ENCODE measurements around the gene TRAPPC2. TPM values are rescaled to one million over a fixed set of nuclear protein-coding genes. Genes with fewer than 3 reads are reported as not detected.

TRAPPC2 gene
- total RNA-seq, 1 donor from 2014 or later: 21.5 TPM

- H3K27me3 Mint-ChIP-seq: no peaks in the 10 kb centered on the region
- H3K4me1 Mint-ChIP-seq (ENCODE audit: unreplicated experiment): no peaks in the 10 kb centered on the region
- no peak for TF ChIP-seq CTCF (conservative IDR thresholded peaks at IDR 0.05)
- no peak overlapping the region for H3K27ac Mint-ChIP-seq
- H3K4me3 Mint-ChIP-seq: no peak overlapping the region
- DNase-seq (ENCODE audit: extremely low spot score, unreplicated experiment): no peak
- H3K36me3 Mint-ChIP-seq: peaks cover 10% of the 10 kb centered on the region
- H3K9me3 Mint-ChIP-seq: no peaks in the 10 kb centered on the region
Measured at GRCh38 chrX:13754765-13755164, 20.3 kb upstream of the TRAPPC2 start.

GRCh38 chrX:13752646-13753045 lies 18.2 kb upstream of the TRAPPC2 start:
- no peak overlapping the region for H3K4me3 Mint-ChIP-seq
- no peaks in the 10 kb centered on the region for H3K4me1 Mint-ChIP-seq (ENCODE audit: unreplicated experiment)
- TF ChIP-seq CTCF (conservative IDR thresholded peaks at IDR 0.05): no peak
- no peaks in the 10 kb centered on the region for H3K9me3 Mint-ChIP-seq
- no peaks in the 10 kb centered on the region for H3K27me3 Mint-ChIP-seq
- peaks cover 6% of the 10 kb centered on the region for H3K36me3 Mint-ChIP-seq
- H3K27ac Mint-ChIP-seq: no peak overlapping the region
- DNase-seq (ENCODE audit: extremely low spot score, unreplicated experiment): no peak

GRCh38 chrX:13752141-13752540 lies 17.7 kb upstream of the TRAPPC2 start:
- H3K36me3 Mint-ChIP-seq: peaks cover 6% of the 10 kb centered on the region
- no peaks in the 10 kb centered on the region for H3K27me3 Mint-ChIP-seq

GRCh38 chrX:13750812-13751211 lies 16.4 kb upstream of the TRAPPC2 start:
- H3K4me1 Mint-ChIP-seq (ENCODE audit: unreplicated experiment): no peaks in the 10 kb centered on the region
- no peak for TF ChIP-seq CTCF (conservative IDR thresholded peaks at IDR 0.05)
- no peaks in the 10 kb centered on the region for H3K27me3 Mint-ChIP-seq
- H3K36me3 Mint-ChIP-seq: peaks cover 6% of the 10 kb centered on the region
- no peak overlapping the region for H3K27ac Mint-ChIP-seq
- no peak for DNase-seq (ENCODE audit: extremely low spot score, unreplicated experiment)
- H3K4me3 Mint-ChIP-seq: no peak overlapping the region
- no peaks in the 10 kb centered on the region for H3K9me3 Mint-ChIP-seq

More at GRCh38 chrX:13752141-13752540, 17.7 kb upstream of the TRAPPC2 start:
- Mint-ChIP-seq H3K27ac (no peak overlapping the region), H3K4me3 (no peak overlapping the region), H3K9me3 (no peaks in the 10 kb centered on the region), H3K4me1 (ENCODE audit: unreplicated experiment) (no peaks in the 10 kb centered on the region)
- no peak for TF ChIP-seq CTCF (conservative IDR thresholded peaks at IDR 0.05)
- DNase-seq (ENCODE audit: extremely low spot score, unreplicated experiment): no peak

- no peak for DNase-seq (ENCODE audit: extremely low spot score, unreplicated experiment)
- Mint-ChIP-seq H3K36me3 (peaks cover 6% of the 10 kb centered on the region), H3K9me3 (no peaks in the 10 kb centered on the region), H3K27ac (no peak overlapping the region), H3K27me3 (no peaks in the 10 kb centered on the region), H3K4me1 (ENCODE audit: unreplicated experiment) (no peaks in the 10 kb centered on the region), H3K4me3 (no peak overlapping the region)
- TF ChIP-seq CTCF (conservative IDR thresholded peaks at IDR 0.05): peak; percentile 69
Measured at GRCh38 chrX:13750204-13750603, 15.8 kb upstream of the TRAPPC2 start.

- Mint-ChIP-seq H3K27me3 (no peaks in the 10 kb centered on the region), H3K36me3 (peaks cover 6% of the 10 kb centered on the region), H3K4me1 (ENCODE audit: unreplicated experiment) (no peaks in the 10 kb centered on the region), H3K27ac (no peak overlapping the region), H3K9me3 (no peaks in the 10 kb centered on the region), H3K4me3 (no peak overlapping the region)
- DNase-seq (ENCODE audit: extremely low spot score, unreplicated experiment): no peak
- TF ChIP-seq CTCF (conservative IDR thresholded peaks at IDR 0.05): no peak
Measured at GRCh38 chrX:13748486-13748885, 14.1 kb upstream of the TRAPPC2 start.

Data from type B pancreatic cell (in vitro differentiated cells).